GM18505 (cell line): ENCODE measurements around the gene ARMC7.
A peak's percentile ranks its signal among the peaks of the same experiment; 100 is the strongest.

Source experiments
- ATAC-seq: cut with Tn5 transposase; IDR thresholded peaks from one replicate; pipeline ENCODE4 v1.9.1; 2021; ENCODE audit not compliant: unreplicated experiment
- POLR2A ChIP-seq: IDR thresholded peaks from 4 replicates; pipeline ENCODE4 v1.6.1; 2011; ENCODE audit warnings: borderline replicate concordance; ENCODE audit not compliant: insufficient read depth, insufficient read length; ENCODE audit errors: extremely low read depth

The ARMC7 gene

GRCh38 chr17:75073618-75074047 lies 36.1 kb upstream of the ARMC7 start:
- ATAC-seq = no peak
- no peak for TF ChIP-seq POLR2A

- TF ChIP-seq POLR2A = no peak
- no peak for ATAC-seq
These were observed 35.2 kb upstream of the ARMC7 start for GRCh38 chr17:75074532-75074931.

GRCh38 chr17:75075597-75076336 lies 34.0 kb upstream of the ARMC7 start:
- ATAC-seq = no peak
- no peak for TF ChIP-seq POLR2A

- no peak for ATAC-seq
These were observed 32.7 kb upstream of the ARMC7 start for GRCh38 chr17:75077072-75077495.

GRCh38 chr17:75077496-75078283 lies 32.1 kb upstream of the ARMC7 start:
- peak; percentile 68 for TF ChIP-seq POLR2A
- ATAC-seq = no peak

More at GRCh38 chr17:75077072-75077495, 32.7 kb upstream of the ARMC7 start:
- TF ChIP-seq POLR2A = no peak

- no peak for TF ChIP-seq POLR2A
- ATAC-seq = no peak
These were observed 31.3 kb upstream of the ARMC7 start for GRCh38 chr17:75078284-75079022.

GRCh38 chr17:75079023-75079373 lies 30.8 kb upstream of the ARMC7 start:
- ATAC-seq = no peak
- TF ChIP-seq POLR2A = no peak

GRCh38 chr17:75081611-75082540 lies 27.9 kb upstream of the ARMC7 start:
- ATAC-seq = no peak
- TF ChIP-seq POLR2A = no peak

- no peak for TF ChIP-seq POLR2A
- no peak for ATAC-seq
These were observed 27.1 kb upstream of the ARMC7 start for GRCh38 chr17:75082683-75083082.

GRCh38 chr17:75084039-75084660 lies 25.6 kb upstream of the ARMC7 start:
- ATAC-seq = no peak
- no peak for TF ChIP-seq POLR2A

GRCh38 chr17:75086496-75087181 lies 23.1 kb upstream of the ARMC7 start:
- TF ChIP-seq POLR2A = no peak
- no peak for ATAC-seq

- ATAC-seq = no peak
- TF ChIP-seq POLR2A = no peak
These were observed 22.6 kb upstream of the ARMC7 start for GRCh38 chr17:75087182-75087557.
